Caco-2 (cell line): Measurements from ENCODE around the gene C11orf91. TPM values are rescaled to one million over a fixed set of nuclear protein-coding genes. Genes with fewer than 3 reads are reported as not detected.

Experiments
- BruUV-seq: library from RNA; stranded (reverse); fragments of 400-500 nt; replicated peaks from 2 replicates; lab custom pipeline; 2021; lab: Mats Ljungman, UMichigan
- CTCF ChIA-PET: fragments of 300-600 bp; sonication (Branson Sonifier 250); formaldehyde crosslinking; loops from one replicate; lab custom pipeline; 2022; ENCODE audit warnings: antibody characterized with exemption; lab: Charles Lee
- POLR2A ChIA-PET: fragments of 300-600 bp; sonication (Branson Sonifier 250); formaldehyde crosslinking; loops from one replicate; lab custom pipeline; 2022; ENCODE audit warnings: antibody characterized with exemption; lab: Charles Lee
- DNase-seq, 2 experiments: peaks; one replicate each; pipeline versions ENCODE4 v3.0.0 to v3.0.0-alpha.2; 2020 to 2022
- H3K27me3 ChIP-seq: replicated peaks from 2 replicates; pipeline ENCODE4 v1.6.0; 2011; ENCODE audit warnings: low read length; ENCODE audit not compliant: control insufficient read depth, insufficient read depth
- H3K36me3 ChIP-seq: 2 replicates; pipeline ENCODE4 v1.5.1; 2011; ENCODE audit warnings: low read length; ENCODE audit not compliant: control insufficient read depth, insufficient read depth
- H3K4me1 ChIP-seq: fragments of 250-450 bp; sonication (Bioruptor Pico); 2 replicates; pipeline ENCODE4 v1.5.1; 2020; ENCODE audit warnings: mild to moderate bottlenecking
- H3K4me3 ChIP-seq: 2 replicates; pipeline ENCODE4 v1.5.1; 2011; ENCODE audit warnings: low read depth, mild to moderate bottlenecking, control low read depth, low read length
- H3K9me3 ChIP-seq: fragments of 250-450 bp; sonication (Bioruptor Pico); 2 replicates; pipeline ENCODE4 v1.5.1; 2020; ENCODE audit warnings: mild to moderate bottlenecking, moderate library complexity
- H3K27ac Mint-ChIP-seq: one replicate; pipeline ENCODE4 v1.8.0; 2022; ENCODE audit warnings: mixed read lengths; ENCODE audit not compliant: unreplicated experiment
- H3K27me3 Mint-ChIP-seq: one replicate; pipeline ENCODE4 v1.8.0; 2022; ENCODE audit warnings: mixed read lengths; ENCODE audit not compliant: insufficient read depth, unreplicated experiment
- H3K36me3 Mint-ChIP-seq: one replicate; pipeline ENCODE4 v1.8.0; 2022; ENCODE audit warnings: mild to moderate bottlenecking, mixed read lengths; ENCODE audit not compliant: insufficient read depth, unreplicated experiment
- H3K4me1 Mint-ChIP-seq: one replicate; pipeline ENCODE4 v1.8.0; 2022; ENCODE audit warnings: low read depth, mixed read lengths; ENCODE audit not compliant: unreplicated experiment
- H3K4me3 Mint-ChIP-seq: one replicate; pipeline ENCODE4 v1.8.0; 2022; ENCODE audit warnings: mild to moderate bottlenecking, moderate library complexity, mixed read lengths; ENCODE audit not compliant: unreplicated experiment
- H3K9me3 Mint-ChIP-seq: one replicate; pipeline ENCODE4 v1.8.0; 2022; ENCODE audit warnings: mixed read lengths; ENCODE audit not compliant: unreplicated experiment
- CTCF ChIP-seq, 2 experiments: fragments of 200-600 bp in 1 of 2; IDR thresholded peaks; 1 replicate in 1 of 2; 2 replicates in 1 of 2; pipeline versions ENCODE4 v1.5.1 to v1.8.0; 2011 to 2022; ENCODE audit warnings: antibody characterized with exemption in 1 of 2, control low read depth in 1 of 2, inconsistent platforms in 1 of 2, low read depth in 1 of 2, low read length in 1 of 2, mild to moderate bottlenecking in 1 of 2, moderate library complexity in 1 of 2; ENCODE audit not compliant: insufficient read depth in 1 of 2, severe bottlenecking in 1 of 2, unreplicated experiment in 1 of 2
- intact Hi-C: fragments of 100-400 bp; cut with micrococcal nuclease; formaldehyde crosslinking; loops from one replicate; pipeline ENCODE4 v1.10.0; 2022; ENCODE audit not compliant: unreplicated experiment
- total RNA-seq: library from RNA; stranded (reverse); gene quantifications from 2 replicates; pipeline ENCODE4 v1.2.3, GENCODE V29; 2022

The C11orf91 gene
- total RNA-seq, 1 experiment from 2014 or later, result not detected

DNA sequence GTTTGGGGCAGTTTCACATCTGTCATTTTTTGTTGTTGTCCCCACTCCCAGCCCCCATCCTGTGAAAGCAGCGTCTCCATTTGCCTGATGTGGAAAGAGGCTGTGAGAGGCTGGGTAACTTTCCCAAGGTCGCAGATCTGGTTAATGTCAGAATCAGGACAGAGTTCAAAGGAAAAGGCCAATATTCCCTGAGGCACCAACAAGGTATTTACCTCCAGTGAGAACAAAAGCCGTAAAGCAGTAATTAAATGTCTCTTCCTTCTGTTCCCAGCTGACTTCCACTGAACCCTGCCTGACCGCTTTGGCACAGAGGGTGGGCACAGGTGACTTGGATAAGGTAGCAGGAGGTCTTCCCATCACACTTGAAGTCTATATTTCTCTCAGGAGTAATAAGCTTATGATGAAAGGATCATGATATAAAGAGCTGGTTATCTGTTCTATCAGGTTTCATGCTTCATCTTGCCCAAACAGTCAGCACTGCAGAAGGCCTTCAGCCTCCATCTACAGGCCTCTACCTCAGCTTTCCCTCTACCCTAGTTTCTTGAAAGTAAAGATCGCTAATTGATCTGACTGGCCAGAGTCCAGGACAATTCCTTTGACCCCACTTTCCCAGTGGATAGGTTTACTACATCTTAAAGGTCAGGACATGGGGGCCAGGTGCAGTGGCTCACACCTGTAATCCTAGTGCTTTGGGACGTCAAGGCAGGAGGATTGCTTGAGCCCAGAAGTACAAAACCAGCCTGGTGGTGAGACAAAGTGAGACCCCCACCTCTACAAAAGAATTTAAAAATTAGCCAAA, 9.4 kb downstream of the C11orf91 start:
- Histone ChIP-seq H3K4me1 (peaks cover 14% of the 10 kb centered on the region), H3K36me3 (no peaks in the 10 kb centered on the region), H3K4me3 (no peak overlapping the region), H3K27me3 (no peaks in the 10 kb centered on the region), H3K9me3 (0 out of 2 replicates have a peak, but pooled peaks cover 3% of the 10 kb centered on the region)
- H3K27ac Mint-ChIP-seq, result no peak overlapping the region
- intact Hi-C loops, result no loop called here
- peak in 1 of 2 experiments; percentile 28 for DNase-seq
- BruUV-seq, result no TSS peak
- POLR2A ChIA-PET, result no interaction called here
- TF ChIP-seq CTCF (IDR thresholded peaks at IDR 0.05; ENCODE audit: insufficient read depth in 1 of 2, low read depth in 1 of 2, low read length in 1 of 2, severe bottlenecking in 1 of 2, unreplicated experiment in 1 of 2), result no peak
- no peak overlapping the region for H3K4me3 Mint-ChIP-seq
- H3K9me3 Mint-ChIP-seq, result no peaks in the 10 kb centered on the region
- H3K36me3 Mint-ChIP-seq, result no peaks in the 10 kb centered on the region
- no peaks in the 10 kb centered on the region for H3K27me3 Mint-ChIP-seq
- CTCF ChIA-PET, result interaction anchor here (0.7 to 0.9 kb wide), 2 partner anchors 51 to 811 kb away, joined by 3 to 4 read pairs; no protein-coding TSS in a partner anchor
- peaks cover 13% of the 10 kb centered on the region for H3K4me1 Mint-ChIP-seq

DNA sequence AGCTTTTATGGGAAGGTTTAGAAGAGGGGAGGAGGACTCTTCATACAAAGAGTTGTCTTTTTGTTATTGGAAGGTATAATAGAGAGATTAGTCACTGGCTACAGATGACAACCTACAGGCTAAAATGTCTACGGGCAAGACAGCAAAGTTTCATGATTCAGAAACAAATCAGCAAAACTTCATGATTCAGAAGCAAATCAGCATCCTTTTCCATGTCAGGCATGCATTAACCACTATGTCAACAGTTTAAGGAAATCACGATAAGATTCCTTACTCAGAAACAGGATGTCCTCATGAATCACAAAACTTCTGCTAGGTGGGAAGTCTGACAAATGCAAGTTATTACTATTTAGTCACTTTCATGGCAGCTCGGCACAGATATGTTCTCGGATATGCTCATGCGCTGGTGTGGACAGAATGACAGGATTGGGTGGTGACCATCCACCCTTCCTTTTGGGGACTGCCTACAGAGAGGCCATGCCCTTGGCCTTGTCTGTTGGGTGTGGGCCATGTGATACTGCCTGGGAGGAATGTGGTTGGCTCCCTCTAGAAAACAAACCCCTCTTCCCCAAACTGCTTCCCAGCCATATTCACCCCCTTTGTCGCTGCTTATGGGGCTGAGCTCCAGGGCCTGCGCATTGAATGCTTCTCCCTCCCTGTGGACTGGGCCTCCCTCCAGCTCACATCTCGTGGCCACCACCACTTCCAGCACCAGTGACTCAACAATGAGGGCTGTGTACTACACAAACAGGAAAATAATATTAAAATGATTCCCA, 10.1 kb downstream of the C11orf91 start:
- Mint-ChIP-seq H3K27me3 (no peaks in the 10 kb centered on the region), H3K4me1 (peaks cover 13% of the 10 kb centered on the region), H3K36me3 (no peaks in the 10 kb centered on the region), H3K9me3 (no peaks in the 10 kb centered on the region), H3K27ac (no peak overlapping the region), H3K4me3 (no peak overlapping the region)
- Histone ChIP-seq H3K4me3 (no peak overlapping the region), H3K9me3 (0 out of 2 replicates have a peak, but pooled peaks cover 3% of the 10 kb centered on the region), H3K36me3 (no peaks in the 10 kb centered on the region), H3K27me3 (no peaks in the 10 kb centered on the region), H3K4me1 (peaks cover 14% of the 10 kb centered on the region)
- no peak for DNase-seq
- intact Hi-C loops, result no loop called here
- ChIA-PET CTCF (interaction anchor here (0.9 kb wide), 1 partner anchor 52 kb away, joined by 4 read pairs; no protein-coding TSS in a partner anchor), POLR2A (no interaction called here)
- BruUV-seq, result no TSS peak
- no peak for TF ChIP-seq CTCF (IDR thresholded peaks at IDR 0.05; ENCODE audit: insufficient read depth in 1 of 2, low read depth in 1 of 2, low read length in 1 of 2, severe bottlenecking in 1 of 2, unreplicated experiment in 1 of 2)

DNA sequence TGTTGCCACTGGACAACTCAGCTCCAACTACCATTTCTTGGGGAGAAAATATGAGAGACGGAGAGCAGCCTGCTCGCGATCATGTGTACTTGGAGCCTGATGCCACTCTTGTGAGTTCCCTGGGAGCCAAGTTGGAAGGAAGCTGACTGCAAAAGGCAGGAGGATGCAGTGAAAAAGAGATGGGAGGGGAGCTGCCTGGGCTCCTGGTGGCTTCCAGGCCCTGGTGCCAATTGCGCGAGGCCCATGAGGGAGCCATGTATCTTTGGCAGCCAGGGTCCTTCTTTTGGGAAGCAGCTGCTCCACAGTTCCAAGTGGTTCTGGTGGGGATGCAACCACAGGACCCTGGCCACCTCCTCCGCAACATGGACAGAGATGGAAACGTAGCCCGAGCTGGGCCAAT, 11.1 kb downstream of the C11orf91 start:
- H3K27ac Mint-ChIP-seq, result no peak overlapping the region
- no peaks in the 10 kb centered on the region for H3K27me3 Mint-ChIP-seq
- POLR2A ChIA-PET, result no interaction called here
- no peaks in the 10 kb centered on the region for H3K9me3 Mint-ChIP-seq
- Histone ChIP-seq H3K27me3 (no peaks in the 10 kb centered on the region), H3K4me1 (peaks cover 14% of the 10 kb centered on the region), H3K36me3 (no peaks in the 10 kb centered on the region), H3K9me3 (0 out of 2 replicates have a peak, but pooled peaks cover 3% of the 10 kb centered on the region), H3K4me3 (no peak overlapping the region)
- no peak for DNase-seq
- CTCF ChIA-PET, result no interaction called here
- TF ChIP-seq CTCF (IDR thresholded peaks at IDR 0.05; ENCODE audit: insufficient read depth in 1 of 2, low read depth in 1 of 2, low read length in 1 of 2, severe bottlenecking in 1 of 2, unreplicated experiment in 1 of 2), result no peak
- no peaks in the 10 kb centered on the region for H3K36me3 Mint-ChIP-seq
- BruUV-seq, result no TSS peak
- intact Hi-C loops, result no loop called here
- H3K4me1 Mint-ChIP-seq, result peaks cover 13% of the 10 kb centered on the region
- H3K4me3 Mint-ChIP-seq, result no peak overlapping the region
